Transverse colon (tissue), 4 donors: Measurements from ENCODE around the gene PGD. TPM values are rescaled to one million over a fixed set of nuclear protein-coding genes. Genes with fewer than 3 reads are reported as not detected.

Experiments used
- DNase-seq: peaks from one replicate; pipeline ENCODE4 v3.0.0-alpha.2; 2019
- H3K27ac ChIP-seq, 4 donors: fragments of 200-600 bp; sonication (generic); 2 replicates each; pipeline ENCODE4 v1.5.1; 2016 to 2018; ENCODE audit warnings: inconsistent platforms in 4 of 4
- H3K27me3 ChIP-seq: fragments of 200-600 bp; sonication (generic); 2 replicates; pipeline ENCODE4 v1.5.1; 2017; ENCODE audit warnings: inconsistent platforms
- H3K36me3 ChIP-seq, 4 donors: fragments of 200-600 bp; sonication (generic); 2 replicates each; pipeline ENCODE4 v1.5.1; 2017 to 2019; ENCODE audit warnings: inconsistent platforms in 4 of 4
- H3K4me1 ChIP-seq, 4 donors: fragments of 200-600 bp; sonication (generic); 2 replicates each; pipeline ENCODE4 v1.5.1; 2017 to 2020; ENCODE audit warnings: inconsistent platforms in 4 of 4
- H3K4me3 ChIP-seq, 4 donors: fragments of 200-600 bp; sonication (generic); 1 replicate in 1 of 4; 2 replicates in 3 of 4; pipeline versions ENCODE4 v1.5.1 to v1.6.1; 2017 to 2019; ENCODE audit warnings: inconsistent platforms in 4 of 4
- H3K9me3 ChIP-seq, 2 donors: fragments of 200-600 bp; sonication (generic); 2 replicates each; pipeline ENCODE4 v1.5.1; 2017 to 2019; ENCODE audit warnings: inconsistent platforms in 2 of 2
- EP300 ChIP-seq: sonication (generic); formaldehyde crosslinking; IDR thresholded peaks from one replicate; pipeline ENCODE4 v1.6.1; 2017; ENCODE audit warnings: antibody characterized with exemption, low read depth
- POLR2A ChIP-seq: fragments of 450-650 bp; IDR thresholded peaks from one replicate; pipeline ENCODE4 v1.6.1; 2016; ENCODE audit warnings: antibody characterized with exemption, mild to moderate bottlenecking, moderate library complexity
- POLR2AphosphoS5 ChIP-seq, 3 donors: sonication (generic); formaldehyde crosslinking; IDR thresholded peaks; one replicate each; pipeline ENCODE4 v1.6.1; 2016; ENCODE audit warnings: antibody characterized with exemption in 3 of 3
- WGBS, 2 donors: methylation state at CpG; one replicate each; pipeline ENCODE4 v1.1.5; 2018; ENCODE audit warnings: low coverage in 1 of 2; 5-methylcytosine and 5-hydroxymethylcytosine counted together
- in situ Hi-C, 4 donors: fragments of 200-750 bp; cut with MboI; loops; one replicate each; pipeline versions ENCODE4 v1.15.0 to v1.15.1; 2017; ENCODE audit warnings: low sequenced_read_pairs in 3 of 4, low pct_ligation_motif_present in 1 of 4, low pct_unique_long_range_greater_than_20kb in 1 of 4
- intact Hi-C: fragments of 100-400 bp; cut with DNase I; formaldehyde crosslinking; loops from one replicate; pipeline ENCODE4 v1.15.1; 2023; ENCODE audit warnings: low total_unique reads
- total RNA-seq, 4 donors: library from RNA; depleted of rRNA; stranded (reverse); fragments of >200 nt; gene quantifications; one replicate each; pipeline ENCODE4 v1.1.0, GENCODE V29; 2016
- TF ChIP-seq, protein P1 (sequence below), 5 experiments: fragments of 200-600 bp in 3 of 5; fragments of 450-650 bp in 2 of 5; sonication (generic) in 3 of 5; IDR thresholded peaks; 1 replicate in 2 of 5; 2 replicates in 3 of 5; pipeline ENCODE4 v1.5.1; 2016 to 2017; ENCODE audit warnings: antibody characterized with exemption in 5 of 5, inconsistent platforms in 3 of 5, mild to moderate bottlenecking in 2 of 5, moderate library complexity in 1 of 5

PGD gene
- total RNA-seq, 4 donors from 2014 or later, result 15.7 to 73.0 (median 66.1) TPM

DNA sequence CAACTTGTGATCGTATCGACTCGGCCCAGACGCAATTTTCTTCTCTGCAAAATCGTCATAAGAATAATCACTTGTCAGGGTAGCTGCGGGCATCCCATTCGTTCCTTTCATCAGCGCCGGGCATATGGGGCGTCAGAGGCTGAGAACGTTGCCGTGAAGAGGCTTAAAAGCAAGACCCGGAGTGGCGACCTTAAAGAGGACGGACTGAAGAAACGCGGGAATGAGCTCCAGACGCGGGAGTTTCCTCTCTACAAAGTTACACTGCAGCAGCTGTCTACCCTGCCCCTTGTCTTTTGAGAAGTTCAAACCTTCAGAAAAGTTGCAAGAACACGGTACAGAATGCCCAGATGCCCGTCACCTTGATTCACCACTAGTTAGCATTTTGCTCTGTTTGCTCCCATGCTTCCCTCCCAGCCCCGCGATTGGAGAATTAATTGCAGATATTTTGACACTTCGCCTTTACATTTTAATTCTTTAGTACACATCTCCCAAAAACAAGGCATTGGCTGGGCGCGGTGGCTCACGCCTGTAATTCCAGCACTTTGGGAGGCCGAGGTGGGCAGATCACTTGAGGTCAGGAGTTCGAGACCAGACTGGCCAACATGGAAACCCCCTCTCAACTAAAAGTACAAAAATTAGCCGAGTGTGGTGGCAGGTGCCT lies 32.3 kb downstream of the PGD start:
- DNase-seq, result no peak
- in situ Hi-C loops, result loop anchor here in 1 of 4 donors (10.0 kb wide), 1 partner anchor 64 kb away; no protein-coding TSS in a partner anchor

DNA sequence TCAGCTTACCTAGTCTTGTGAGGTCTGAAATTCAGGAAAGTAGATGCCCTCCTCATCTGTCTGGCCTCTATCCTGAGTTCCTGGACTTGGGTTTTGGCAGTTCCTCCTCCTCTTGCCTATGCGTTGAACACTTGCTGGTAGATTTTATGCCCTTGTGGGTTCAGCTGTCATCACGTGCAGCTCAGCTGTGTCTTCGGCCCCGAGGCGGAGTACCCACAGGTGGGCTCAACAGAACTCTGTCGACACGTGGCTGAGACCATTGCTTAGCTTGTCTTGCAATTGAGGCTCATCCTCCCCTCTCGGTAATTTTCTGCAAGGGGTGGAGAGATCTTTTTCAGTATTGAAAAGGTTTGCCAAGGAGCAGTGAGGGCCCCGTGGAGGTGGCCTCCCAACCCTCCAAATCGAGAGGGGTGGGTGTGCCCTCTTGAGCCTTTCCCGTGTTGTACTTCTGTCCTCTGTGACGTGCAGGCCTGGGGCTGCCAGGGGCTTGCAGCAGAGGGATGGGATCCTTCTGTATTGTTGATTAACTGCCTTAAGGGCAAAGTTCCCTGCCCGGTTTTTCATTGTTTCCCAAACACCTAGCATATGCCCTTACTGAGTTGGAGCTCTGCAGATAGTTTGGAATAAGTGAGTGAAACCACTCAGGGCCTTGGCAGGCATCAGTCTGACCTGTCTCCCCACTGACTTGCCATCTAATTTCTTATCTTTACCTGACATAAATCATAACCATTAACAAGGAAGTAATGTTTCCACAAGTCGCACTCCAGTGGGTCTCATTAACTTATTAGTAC lies 34.2 kb downstream of the PGD start:
- 51 to 71% methylated on average over 5 to 12 of the region's 14 CpGs for WGBS, 2 donors
- H3K27me3 ChIP-seq, result no peaks in the 10 kb centered on the region
- no peak for TF ChIP-seq POLR2AphosphoS5 (IDR thresholded peaks at IDR 0.05)
- no peak for TF ChIP-seq POLR2A
- no peak for TF ChIP-seq EP300
- TF ChIP-seq, protein P1, sequence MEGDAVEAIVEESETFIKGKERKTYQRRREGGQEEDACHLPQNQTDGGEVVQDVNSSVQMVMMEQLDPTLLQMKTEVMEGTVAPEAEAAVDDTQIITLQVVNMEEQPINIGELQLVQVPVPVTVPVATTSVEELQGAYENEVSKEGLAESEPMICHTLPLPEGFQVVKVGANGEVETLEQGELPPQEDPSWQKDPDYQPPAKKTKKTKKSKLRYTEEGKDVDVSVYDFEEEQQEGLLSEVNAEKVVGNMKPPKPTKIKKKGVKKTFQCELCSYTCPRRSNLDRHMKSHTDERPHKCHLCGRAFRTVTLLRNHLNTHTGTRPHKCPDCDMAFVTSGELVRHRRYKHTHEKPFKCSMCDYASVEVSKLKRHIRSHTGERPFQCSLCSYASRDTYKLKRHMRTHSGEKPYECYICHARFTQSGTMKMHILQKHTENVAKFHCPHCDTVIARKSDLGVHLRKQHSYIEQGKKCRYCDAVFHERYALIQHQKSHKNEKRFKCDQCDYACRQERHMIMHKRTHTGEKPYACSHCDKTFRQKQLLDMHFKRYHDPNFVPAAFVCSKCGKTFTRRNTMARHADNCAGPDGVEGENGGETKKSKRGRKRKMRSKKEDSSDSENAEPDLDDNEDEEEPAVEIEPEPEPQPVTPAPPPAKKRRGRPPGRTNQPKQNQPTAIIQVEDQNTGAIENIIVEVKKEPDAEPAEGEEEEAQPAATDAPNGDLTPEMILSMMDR (IDR thresholded peaks at IDR 0.05), result no peak
- DNase-seq, result no peak
- no peak overlapping the region for H3K4me3 ChIP-seq
- in situ Hi-C loops, result loop anchor here in 1 of 4 donors (10.0 kb wide), 1 partner anchor 62 kb away; no protein-coding TSS in a partner anchor
- H3K9me3 ChIP-seq, result no peaks in the 10 kb centered on the region
- H3K27ac ChIP-seq, result no peak overlapping the region
- H3K4me1 ChIP-seq, result peaks cover 0 to 19% (median 14%) of the 10 kb centered on the region in 4 donors
- intact Hi-C loops, result no loop called here
- no peaks in the 10 kb centered on the region for H3K36me3 ChIP-seq

More for the DNA sequence above, 32.3 kb downstream of the PGD start:
- Histone ChIP-seq H3K9me3 (no peaks in the 10 kb centered on the region), H3K36me3 (no peaks in the 10 kb centered on the region), H3K4me1 (peaks cover 0 to 19% (median 14%) of the 10 kb centered on the region in 4 donors), H3K27ac (peak overlapping the region; percentile 78 to 85 (median 82)), H3K4me3 (peak overlapping the region; percentile 52 to 85 (median 68)), H3K27me3 (no peaks in the 10 kb centered on the region)
- no peak for TF ChIP-seq POLR2AphosphoS5 (IDR thresholded peaks at IDR 0.05)
- no peak for TF ChIP-seq POLR2A
- TF ChIP-seq, protein P1 (IDR thresholded peaks at IDR 0.05), result no peak
- no peak for TF ChIP-seq EP300
- intact Hi-C loops, result loop anchor here (2.0 kb wide), 1 partner anchor 64 kb away; no protein-coding TSS in a partner anchor
- WGBS, 2 donors, result 19% methylated on average over 30 of the region's 30 CpGs; no CpG with 5 or more reads in 1 of the 2 donors

DNA sequence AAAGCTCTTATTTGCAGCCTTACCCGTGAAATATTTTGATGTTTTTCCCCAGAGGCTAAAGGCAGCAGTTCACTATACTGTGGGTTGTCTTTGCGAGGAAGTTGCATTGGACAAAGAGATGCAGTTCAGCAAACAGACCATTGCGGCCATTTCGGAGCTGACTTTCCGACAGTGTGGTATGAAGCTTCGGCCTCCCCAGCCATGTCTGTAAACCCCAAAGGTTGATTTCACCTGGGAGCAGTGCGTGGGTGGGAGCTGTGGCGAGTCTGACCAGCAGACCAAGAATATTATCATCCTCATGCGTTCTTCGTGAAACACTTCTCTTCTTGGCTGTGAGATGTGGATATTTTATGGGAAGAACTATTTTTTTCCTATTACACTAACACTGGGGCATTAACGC lies 34.9 kb downstream of the PGD start:
- DNase-seq, result no peak
- H3K27me3 ChIP-seq, result no peaks in the 10 kb centered on the region
- TF ChIP-seq, protein P1 (IDR thresholded peaks at IDR 0.05), result no peak
- TF ChIP-seq EP300, result no peak
- no peak for TF ChIP-seq POLR2A
- no peak for TF ChIP-seq POLR2AphosphoS5 (IDR thresholded peaks at IDR 0.05)
- no peak overlapping the region for H3K4me3 ChIP-seq
- H3K4me1 ChIP-seq, result peaks cover 0 to 19% (median 14%) of the 10 kb centered on the region in 4 donors
- H3K27ac ChIP-seq, result no peak overlapping the region
- intact Hi-C loops (no loop called here), in situ Hi-C loops (loop anchor here in 1 of 4 donors (10.0 kb wide), 1 partner anchor 61 kb away; no protein-coding TSS in a partner anchor)
- H3K36me3 ChIP-seq, result no peaks in the 10 kb centered on the region
- WGBS, 2 donors, result 78 to 91% methylated on average over 7 to 11 of the region's 11 CpGs
- no peaks in the 10 kb centered on the region for H3K9me3 ChIP-seq

DNA sequence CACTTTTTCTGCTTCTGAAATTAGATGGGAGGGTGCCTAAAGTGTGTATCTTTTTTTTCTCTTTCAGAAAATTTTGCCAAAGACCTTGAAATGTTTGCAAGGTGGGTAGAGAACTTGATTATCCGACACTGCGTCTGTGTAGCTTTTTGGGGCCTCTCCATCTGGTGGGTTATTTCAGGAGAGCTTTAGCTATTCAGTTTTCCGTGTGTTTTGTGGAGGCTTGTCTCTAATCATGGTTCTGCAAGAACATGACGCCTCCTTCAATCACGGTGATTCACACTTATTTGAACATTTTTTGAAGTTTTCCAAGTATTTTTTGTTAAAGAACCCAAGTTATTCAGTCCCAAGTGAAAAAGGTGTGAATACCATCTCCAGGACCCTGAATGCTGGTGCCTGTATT lies 35.7 kb downstream of the PGD start:
- no peak overlapping the region for H3K4me3 ChIP-seq
- no peak for DNase-seq
- in situ Hi-C loops, result loop anchor here in 1 of 4 donors (10.0 kb wide), 1 partner anchor 60 kb away; no protein-coding TSS in a partner anchor
- no peak overlapping the region for H3K27ac ChIP-seq
- no peaks in the 10 kb centered on the region for H3K9me3 ChIP-seq
- no peak for TF ChIP-seq EP300
- TF ChIP-seq POLR2AphosphoS5 (IDR thresholded peaks at IDR 0.05), result no peak
- TF ChIP-seq, protein P1 (IDR thresholded peaks at IDR 0.05), result no peak
- TF ChIP-seq POLR2A, result no peak
- WGBS, 2 donors, result 93% methylated on average over 5 of the region's 5 CpGs; no CpG with 5 or more reads in 1 of the 2 donors
- intact Hi-C loops, result no loop called here
- no peaks in the 10 kb centered on the region for H3K27me3 ChIP-seq
- no peaks in the 10 kb centered on the region for H3K36me3 ChIP-seq
- H3K4me1 ChIP-seq, result peaks cover 0 to 17% (median 14%) of the 10 kb centered on the region in 4 donors
